Erythroblast (primary cell): Measurements from ENCODE around the gene PRKCE.

ENCODE experiments used
- GATA1 ChIP-seq: IDR thresholded peaks from 2 replicates; pipeline ENCODE4 v1.6.1; 2011; ENCODE audit warnings: low read depth, mild to moderate bottlenecking, control low read depth, low read length, moderate library complexity
- POLR2A ChIP-seq: IDR thresholded peaks from 2 replicates; pipeline ENCODE4 v1.6.1; 2011; ENCODE audit warnings: mild to moderate bottlenecking, low read length

DNA sequence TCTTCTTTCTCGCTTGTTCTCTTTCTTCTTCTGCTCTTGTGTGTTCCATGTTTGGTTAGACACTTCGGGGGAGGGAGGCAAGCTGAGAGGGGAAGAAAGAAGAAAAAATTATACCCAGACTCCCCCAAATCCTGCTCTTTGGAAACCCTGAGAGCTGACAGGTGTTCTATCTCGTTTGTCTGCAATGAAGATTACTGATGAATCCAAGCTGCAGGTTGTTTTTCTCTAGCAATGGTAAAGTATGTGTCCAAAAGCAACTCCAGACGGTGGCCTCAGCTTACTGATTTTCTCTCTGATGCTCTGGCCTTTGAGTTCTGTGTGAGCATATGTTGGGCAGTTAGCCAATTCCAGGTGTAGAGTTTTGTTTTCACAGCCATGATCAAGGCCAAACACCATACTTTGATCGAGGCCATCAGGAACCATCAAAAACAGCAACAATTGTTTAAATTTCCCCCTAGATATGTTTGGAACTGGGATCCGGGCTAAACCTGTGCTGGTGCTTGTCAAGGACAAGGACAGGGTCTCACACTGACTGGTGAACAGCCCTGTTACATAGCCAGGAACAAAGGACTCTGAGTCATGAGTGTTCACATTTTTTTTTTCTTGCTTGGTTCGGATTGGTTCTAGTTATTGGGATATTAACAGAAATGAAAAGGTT lies 142.0 kb downstream of the PRKCE start:
- no peak for TF ChIP-seq POLR2A
- no peak for TF ChIP-seq GATA1
